Measurements from ENCODE around the gene CHRND. TPM values are rescaled to one million over a fixed set of nuclear protein-coding genes. Genes with fewer than 3 reads are reported as not detected.

CHRND gene
- total and polyA plus RNA-seq, 11 donors: not detected

DNA sequence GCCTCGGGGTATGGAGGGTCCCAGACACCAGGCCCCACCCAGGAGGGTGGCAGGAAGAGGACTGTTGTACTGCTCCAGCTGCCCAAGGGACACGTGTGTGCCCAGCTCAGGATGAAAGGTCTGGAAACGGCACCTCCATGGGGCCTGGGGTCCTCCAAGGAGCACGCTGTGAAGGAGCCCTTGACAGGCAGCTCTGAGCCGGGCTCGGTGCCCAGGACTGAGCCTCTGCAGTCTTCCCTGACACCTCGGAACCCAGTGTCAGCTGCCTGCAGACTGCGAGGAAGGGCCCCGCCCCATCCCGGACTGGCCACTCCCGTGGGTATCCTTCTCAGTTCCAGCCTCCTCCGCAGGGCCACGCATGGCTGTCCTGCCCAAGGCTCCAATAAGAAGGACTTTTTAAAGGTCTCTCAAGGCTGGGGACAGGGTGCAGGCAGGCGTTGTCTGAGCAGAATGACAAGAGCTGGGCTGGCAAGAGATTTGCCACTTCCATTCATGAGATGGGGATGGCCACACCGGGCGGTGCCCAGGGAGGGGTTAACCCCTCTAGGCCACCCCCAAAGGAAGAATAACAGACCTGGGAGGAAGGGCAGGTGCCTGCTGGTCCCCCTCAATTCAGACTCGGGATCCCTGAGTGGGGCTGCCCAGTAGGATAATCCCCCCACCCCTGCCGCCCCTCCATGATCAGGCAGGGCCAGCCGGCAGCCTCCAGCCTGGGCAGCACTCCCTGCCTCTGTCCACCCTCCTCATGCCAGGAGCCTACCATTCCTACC lies 47.2 kb upstream of the CHRND start:
- TF ChIP-seq, protein P1, sequence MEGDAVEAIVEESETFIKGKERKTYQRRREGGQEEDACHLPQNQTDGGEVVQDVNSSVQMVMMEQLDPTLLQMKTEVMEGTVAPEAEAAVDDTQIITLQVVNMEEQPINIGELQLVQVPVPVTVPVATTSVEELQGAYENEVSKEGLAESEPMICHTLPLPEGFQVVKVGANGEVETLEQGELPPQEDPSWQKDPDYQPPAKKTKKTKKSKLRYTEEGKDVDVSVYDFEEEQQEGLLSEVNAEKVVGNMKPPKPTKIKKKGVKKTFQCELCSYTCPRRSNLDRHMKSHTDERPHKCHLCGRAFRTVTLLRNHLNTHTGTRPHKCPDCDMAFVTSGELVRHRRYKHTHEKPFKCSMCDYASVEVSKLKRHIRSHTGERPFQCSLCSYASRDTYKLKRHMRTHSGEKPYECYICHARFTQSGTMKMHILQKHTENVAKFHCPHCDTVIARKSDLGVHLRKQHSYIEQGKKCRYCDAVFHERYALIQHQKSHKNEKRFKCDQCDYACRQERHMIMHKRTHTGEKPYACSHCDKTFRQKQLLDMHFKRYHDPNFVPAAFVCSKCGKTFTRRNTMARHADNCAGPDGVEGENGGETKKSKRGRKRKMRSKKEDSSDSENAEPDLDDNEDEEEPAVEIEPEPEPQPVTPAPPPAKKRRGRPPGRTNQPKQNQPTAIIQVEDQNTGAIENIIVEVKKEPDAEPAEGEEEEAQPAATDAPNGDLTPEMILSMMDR (IDR thresholded peaks at IDR 0.05): no peak
- no peak for TF ChIP-seq POLR2A (IDR thresholded peaks at IDR 0.05)
- Histone ChIP-seq H3K4me1 (no peaks in the 10 kb centered on the region), H3K4me3 (no peak overlapping the region), H3K36me3 (no peaks in the 10 kb centered on the region), H3K9me3 (no peaks in the 10 kb centered on the region), H3K27me3 (peaks cover 0 to 64% (median 5%) of the 10 kb centered on the region in 9 donors), H3K27ac (no peak overlapping the region)
- intact Hi-C loops (cut with DNase I): no loop called here
- no peak for ATAC-seq
- peak in 3 of 5 donors; percentile 10 to 50 (median 16) for DNase-seq
- WGBS, 4 donors: 55 to 65% (median 59%) methylated on average over 7 to 19 of the region's 19 CpGs

DNA sequence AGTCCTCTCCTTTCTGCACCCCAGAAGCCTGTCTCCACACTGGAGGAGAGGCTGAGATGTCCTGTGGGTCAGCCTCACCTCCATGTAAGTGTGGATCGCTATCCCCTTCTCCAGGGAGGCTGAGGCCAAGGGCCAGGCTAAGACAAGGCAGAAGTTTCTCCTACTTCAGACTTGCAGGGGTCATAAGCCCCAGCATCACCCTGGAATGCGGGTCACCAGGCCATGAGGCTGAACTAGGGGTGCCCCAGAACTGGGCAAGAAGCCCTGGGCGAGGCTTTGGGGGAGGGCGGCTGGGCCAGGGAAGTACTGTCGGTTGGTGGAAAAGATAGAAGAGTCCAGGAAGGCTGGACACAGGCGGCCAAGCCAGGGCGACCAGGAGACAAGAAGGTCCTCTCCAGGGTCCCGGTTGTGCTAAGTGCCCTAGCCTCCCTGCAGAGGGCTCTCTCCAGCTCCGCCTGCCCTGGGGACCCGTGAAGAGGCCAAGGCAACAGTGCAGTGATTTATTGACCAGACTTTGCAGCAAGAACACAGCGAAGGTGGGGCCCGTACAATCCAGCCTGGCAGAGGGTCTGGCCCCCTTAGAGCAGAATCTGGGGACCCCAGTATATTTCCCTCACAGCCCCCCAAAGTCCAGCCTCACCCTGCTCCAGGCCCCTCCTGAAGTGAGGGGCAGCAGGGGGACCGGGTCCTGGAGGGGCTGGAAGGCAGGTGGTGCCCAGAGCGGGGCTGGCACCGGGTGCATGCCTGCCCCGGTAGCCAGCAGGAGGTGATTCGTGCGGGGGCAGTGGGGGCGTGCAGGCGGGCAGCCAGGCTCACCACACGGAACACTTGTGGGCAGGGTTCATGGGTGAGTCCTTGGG lies 46.4 kb upstream of the CHRND start:
- peak in 2 of 5 donors; percentile 20 to 23 for DNase-seq
- 76 to 83% (median 78%) methylated on average over 14 to 21 of the region's 21 CpGs for WGBS, 4 donors
- intact Hi-C loops (cut with DNase I): no loop called here
- H3K4me3 ChIP-seq: no peak overlapping the region
- no peaks in the 10 kb centered on the region for H3K4me1 ChIP-seq
- no peaks in the 10 kb centered on the region for H3K36me3 ChIP-seq
- peaks cover 4 to 64% (median 10%) of the 10 kb centered on the region in 9 donors for H3K27me3 ChIP-seq
- no peak for ATAC-seq
- H3K27ac ChIP-seq: no peak overlapping the region
- no peaks in the 10 kb centered on the region for H3K9me3 ChIP-seq
- no peak for TF ChIP-seq POLR2A (IDR thresholded peaks at IDR 0.05)

DNA sequence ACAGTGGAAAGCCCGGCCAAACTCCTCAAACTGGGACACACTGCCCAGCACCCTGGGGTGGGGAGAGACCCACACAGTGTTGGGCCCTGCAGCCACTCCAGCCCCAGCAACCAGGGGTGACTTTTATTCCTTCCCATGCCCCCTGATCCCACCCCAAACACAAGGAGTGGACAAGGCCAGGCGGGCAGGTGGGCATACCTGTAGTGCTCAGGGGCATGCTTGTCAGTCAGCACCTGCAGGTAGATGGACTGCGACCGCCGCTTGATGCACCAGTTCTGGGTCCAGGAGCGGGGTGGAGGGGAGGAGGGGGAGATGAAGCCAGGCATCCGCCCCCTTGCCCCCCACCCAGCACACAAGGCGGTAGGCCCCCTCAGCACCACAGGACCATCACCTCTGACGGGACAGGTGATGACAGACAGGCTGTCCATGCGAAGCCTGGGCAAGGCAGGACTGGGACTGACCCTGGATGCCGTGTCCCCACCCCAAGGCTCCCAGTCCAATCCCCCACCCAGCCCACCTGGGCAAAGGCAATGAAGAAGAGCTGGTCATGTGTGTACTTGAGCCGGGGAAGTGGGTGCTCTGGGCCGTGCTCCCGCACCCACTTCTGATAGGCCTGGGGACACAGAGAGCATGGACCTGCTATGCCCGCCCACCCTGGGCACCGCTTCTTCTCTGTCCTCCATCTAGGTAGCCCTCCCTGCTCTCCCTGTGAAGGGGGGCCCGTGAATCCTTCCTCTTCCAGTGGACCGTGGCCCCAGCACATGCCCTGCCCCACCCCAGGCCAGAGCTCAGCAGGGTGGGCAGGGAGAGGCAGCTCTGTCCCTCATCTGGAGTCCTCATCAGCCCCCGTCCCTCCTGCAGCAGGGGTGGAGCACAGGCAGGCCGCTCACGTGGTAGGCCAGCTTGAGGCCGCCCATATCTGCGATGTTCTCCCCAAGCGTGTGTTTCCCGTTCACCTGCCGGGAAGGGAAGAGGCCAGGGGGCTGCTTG lies 45.5 kb upstream of the CHRND start:
- H3K27ac ChIP-seq: no peak overlapping the region
- 81 to 90% (median 83%) methylated on average over 21 to 26 of the region's 26 CpGs for WGBS, 4 donors
- peaks cover 0 to 6% (median 0%) of the 10 kb centered on the region in 12 donors for H3K4me1 ChIP-seq
- H3K9me3 ChIP-seq: no peaks in the 10 kb centered on the region
- intact Hi-C loops (cut with DNase I): no loop called here
- ATAC-seq (no peak), DNase-seq (peak in 2 of 5 donors; percentile 10 to 12)
- H3K4me3 ChIP-seq: no peak overlapping the region
- H3K27me3 ChIP-seq: peaks cover 7 to 64% (median 19%) of the 10 kb centered on the region in 9 donors
- no peaks in the 10 kb centered on the region for H3K36me3 ChIP-seq
- TF ChIP-seq POLR2A (IDR thresholded peaks at IDR 0.05): no peak
- TF ChIP-seq, protein P1 (IDR thresholded peaks at IDR 0.05): no peak

Measured in heart left ventricle (tissue), 16 donors.